Mesothelial cell of epicardium (in vitro differentiated cells): ENCODE data around the gene PRUNE2. TPM values are rescaled to one million over a fixed set of nuclear protein-coding genes. Genes with fewer than 3 reads are reported as not detected.
"Not testable (repeated sequence)": the region's sequence is repeated elsewhere in the genome, so short reads cannot be mapped to it uniquely, and the experiment has no call there.

Source experiments
- DNase-seq, 2 experiments: peaks; one replicate each; pipeline ENCODE4 v3.0.0; 2021; ENCODE audit warnings: low spot score in 2 of 2; ENCODE audit not compliant: unreplicated experiment in 2 of 2
- H3K27ac Mint-ChIP-seq: 2 replicates; pipeline ENCODE4 v1.8.0; 2021; ENCODE audit warnings: mixed read lengths
- H3K27me3 Mint-ChIP-seq: 2 replicates; pipeline ENCODE4 v1.8.0; 2021; ENCODE audit warnings: low read depth, mixed read lengths
- H3K36me3 Mint-ChIP-seq: 2 replicates; pipeline ENCODE4 v1.8.0; 2021; ENCODE audit warnings: mixed read lengths
- H3K4me1 Mint-ChIP-seq: 2 replicates; pipeline ENCODE4 v1.8.0; 2021; ENCODE audit warnings: mixed read lengths
- H3K4me3 Mint-ChIP-seq: 2 replicates; pipeline ENCODE4 v1.8.0; 2021; ENCODE audit warnings: mild to moderate bottlenecking, moderate library complexity, mixed read lengths
- H3K9me3 Mint-ChIP-seq: 2 replicates; pipeline ENCODE4 v1.8.0; 2021; ENCODE audit warnings: mixed read lengths
- CTCF ChIP-seq: fragments of 200-600 bp; sonication (generic); IDR thresholded peaks from one replicate; pipeline ENCODE4 v1.5.0; 2021; ENCODE audit warnings: antibody characterized with exemption; ENCODE audit not compliant: unreplicated experiment
- total RNA-seq: library from RNA; stranded (reverse); gene quantifications from 3 replicates; pipeline ENCODE4 v1.2.1, GENCODE V29; 2021

The PRUNE2 gene, protein sequence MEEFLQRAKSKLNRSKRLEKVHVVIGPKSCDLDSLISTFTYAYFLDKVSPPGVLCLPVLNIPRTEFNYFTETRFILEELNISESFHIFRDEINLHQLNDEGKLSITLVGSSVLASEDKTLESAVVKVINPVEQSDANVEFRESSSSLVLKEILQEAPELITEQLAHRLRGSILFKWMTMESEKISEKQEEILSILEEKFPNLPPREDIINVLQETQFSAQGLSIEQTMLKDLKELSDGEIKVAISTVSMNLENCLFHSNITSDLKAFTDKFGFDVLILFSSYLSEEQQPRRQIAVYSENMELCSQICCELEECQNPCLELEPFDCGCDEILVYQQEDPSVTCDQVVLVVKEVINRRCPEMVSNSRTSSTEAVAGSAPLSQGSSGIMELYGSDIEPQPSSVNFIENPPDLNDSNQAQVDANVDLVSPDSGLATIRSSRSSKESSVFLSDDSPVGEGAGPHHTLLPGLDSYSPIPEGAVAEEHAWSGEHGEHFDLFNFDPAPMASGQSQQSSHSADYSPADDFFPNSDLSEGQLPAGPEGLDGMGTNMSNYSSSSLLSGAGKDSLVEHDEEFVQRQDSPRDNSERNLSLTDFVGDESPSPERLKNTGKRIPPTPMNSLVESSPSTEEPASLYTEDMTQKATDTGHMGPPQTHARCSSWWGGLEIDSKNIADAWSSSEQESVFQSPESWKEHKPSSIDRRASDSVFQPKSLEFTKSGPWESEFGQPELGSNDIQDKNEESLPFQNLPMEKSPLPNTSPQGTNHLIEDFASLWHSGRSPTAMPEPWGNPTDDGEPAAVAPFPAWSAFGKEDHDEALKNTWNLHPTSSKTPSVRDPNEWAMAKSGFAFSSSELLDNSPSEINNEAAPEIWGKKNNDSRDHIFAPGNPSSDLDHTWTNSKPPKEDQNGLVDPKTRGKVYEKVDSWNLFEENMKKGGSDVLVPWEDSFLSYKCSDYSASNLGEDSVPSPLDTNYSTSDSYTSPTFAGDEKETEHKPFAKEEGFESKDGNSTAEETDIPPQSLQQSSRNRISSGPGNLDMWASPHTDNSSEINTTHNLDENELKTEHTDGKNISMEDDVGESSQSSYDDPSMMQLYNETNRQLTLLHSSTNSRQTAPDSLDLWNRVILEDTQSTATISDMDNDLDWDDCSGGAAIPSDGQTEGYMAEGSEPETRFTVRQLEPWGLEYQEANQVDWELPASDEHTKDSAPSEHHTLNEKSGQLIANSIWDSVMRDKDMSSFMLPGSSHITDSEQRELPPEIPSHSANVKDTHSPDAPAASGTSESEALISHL (N-terminal part only)
- total RNA-seq = 3.1 to 3.5 TPM (median 3.4 TPM) in 3 replicates

- Mint-ChIP-seq H3K36me3 (no peaks in the 10 kb centered on the region), H3K4me1 (peaks cover 13% of the 10 kb centered on the region), H3K9me3 (no peaks in the 10 kb centered on the region), H3K27me3 (peaks cover 97% of the 10 kb centered on the region), H3K4me3 (peak within 1 kb of the TSS; percentile 69), H3K27ac (no peak within 1 kb of the TSS)
- peak; percentile 78 to 91 for DNase-seq
- TF ChIP-seq CTCF = no peak
These were observed at the start of gene PRUNE2 for GRCh38 chr9:76905791-76906646. TSS of gene PRUNE2 (minus strand) at chr9:76906114. CDS start at chr9:76905963, 151 bp downstream.

GRCh38 chr9:76955406-76955805 lies 49.5 kb upstream of the PRUNE2 start:
- H3K27ac Mint-ChIP-seq, H3K4me3 Mint-ChIP-seq, DNase-seq, H3K9me3 Mint-ChIP-seq, H3K4me1 Mint-ChIP-seq, H3K36me3 Mint-ChIP-seq: not testable (repeated sequence)
- H3K27me3 Mint-ChIP-seq = peaks cover 21% of the 10 kb centered on the region

DNA sequence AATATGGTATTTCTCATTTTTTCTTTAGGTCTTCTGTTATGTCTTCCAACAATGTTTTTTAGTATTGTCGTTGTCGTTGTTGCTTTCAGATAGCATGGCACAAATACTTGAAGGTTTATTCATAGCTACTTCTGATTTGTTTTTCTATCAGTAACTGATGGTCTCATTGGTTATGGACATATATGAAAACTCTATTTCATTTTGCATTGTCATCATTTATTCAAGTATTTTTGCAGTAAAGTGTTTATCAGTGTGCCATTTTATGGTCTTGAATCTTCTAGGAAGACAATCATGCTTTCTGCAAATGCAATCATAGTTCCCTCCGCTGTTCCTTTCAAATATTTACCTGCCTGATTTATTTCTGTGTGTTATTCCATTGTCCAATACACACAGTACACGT lies 44.0 kb upstream of the PRUNE2 start:
- TF ChIP-seq CTCF = no peak
- DNase-seq = no peak
- Mint-ChIP-seq H3K27ac (no peak overlapping the region), H3K4me1 (no peaks in the 10 kb centered on the region), H3K27me3 (peaks cover 39% of the 10 kb centered on the region), H3K9me3 (peaks cover 8% of the 10 kb centered on the region), H3K36me3 (no peaks in the 10 kb centered on the region), H3K4me3 (no peak overlapping the region)

DNA sequence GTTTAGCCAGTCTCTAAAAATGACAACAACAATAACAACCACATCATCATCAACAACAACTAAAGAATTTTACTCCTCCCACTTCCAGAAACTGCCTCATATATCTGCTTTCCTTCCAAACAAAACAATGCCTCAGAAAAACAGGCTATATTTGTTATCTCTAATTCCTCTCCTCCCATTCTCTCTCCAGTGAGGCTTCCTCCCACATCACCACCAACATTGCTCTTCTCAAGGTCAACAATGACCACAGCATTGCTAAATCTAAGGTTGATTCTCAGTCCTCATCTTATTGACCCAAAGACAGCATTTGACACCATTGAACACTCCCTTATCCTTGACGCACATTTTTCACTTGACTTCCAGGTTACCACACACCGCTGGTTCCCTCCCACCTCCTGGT lies 38.1 kb upstream of the PRUNE2 start:
- Mint-ChIP-seq H3K36me3 (no peaks in the 10 kb centered on the region), H3K4me1 (peaks cover 4% of the 10 kb centered on the region), H3K27ac (no peak overlapping the region), H3K27me3 (peaks cover 14% of the 10 kb centered on the region), H3K9me3 (no peaks in the 10 kb centered on the region), H3K4me3 (no peak overlapping the region)
- TF ChIP-seq CTCF = no peak
- no peak for DNase-seq

DNA sequence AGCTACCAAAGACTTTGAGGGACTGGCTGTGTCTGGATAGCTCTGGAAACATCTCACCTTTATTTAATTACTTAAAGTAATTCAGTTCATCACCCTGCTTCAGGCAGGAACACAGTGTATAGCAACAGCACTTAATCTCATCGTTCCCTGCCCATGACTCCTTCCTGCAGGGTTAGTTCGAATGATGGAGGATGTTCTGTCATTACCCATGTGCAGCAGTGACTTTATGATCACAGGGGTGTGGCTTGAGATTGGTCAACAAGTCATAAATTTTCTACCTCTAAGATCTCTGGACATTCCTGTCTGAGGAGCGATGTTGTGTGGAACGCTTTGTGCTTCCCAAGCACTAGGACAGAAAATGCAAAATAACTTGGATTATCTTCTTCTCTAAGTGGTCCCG lies 37.1 kb upstream of the PRUNE2 start:
- H3K27me3 Mint-ChIP-seq = peaks cover 9% of the 10 kb centered on the region
- no peaks in the 10 kb centered on the region for H3K36me3 Mint-ChIP-seq
- no peak overlapping the region for H3K27ac Mint-ChIP-seq
- H3K4me3 Mint-ChIP-seq = no peak overlapping the region
- H3K4me1 Mint-ChIP-seq = peaks cover 4% of the 10 kb centered on the region
- no peak for TF ChIP-seq CTCF
- no peaks in the 10 kb centered on the region for H3K9me3 Mint-ChIP-seq
- DNase-seq = no peak
